Common myeloid progenitor, CD34-positive (primary cell): Measurements from ENCODE around the gene UBE2E2.

Experiments
- CTCF ChIA-PET: fragments of 350-600 bp; sonication (Branson Sonifier 250); formaldehyde crosslinking; loops from one replicate; lab custom pipeline; 2021; ENCODE audit warnings: antibody characterized with exemption; lab: Charles Lee
- POLR2A ChIA-PET: fragments of 350-600 bp; sonication (Branson Sonifier 250); formaldehyde crosslinking; loops from one replicate; lab custom pipeline; 2021; ENCODE audit warnings: antibody characterized with exemption; lab: Charles Lee
- DNase-seq, 3 donors: peaks; one replicate each; pipeline versions ENCODE4 v3.0.0 to v3.0.0-alpha.2; 2013
- H3K27ac ChIP-seq, 2 experiments: 1 replicate in 1 of 2; 2 replicates in 1 of 2; pipeline ENCODE4 v1.7.0; 2013; ENCODE audit warnings: inconsistent platforms in 2 of 2, low read length in 2 of 2, mild to moderate bottlenecking in 2 of 2, low read depth in 1 of 2, moderate library complexity in 1 of 2; ENCODE audit not compliant: severe bottlenecking in 2 of 2, insufficient read depth in 1 of 2, poor library complexity in 1 of 2
- H3K27me3 ChIP-seq, 5 experiments: replicated peaks in 2 of 5; 1 replicate in 3 of 5; 2 replicates in 2 of 5; pipeline versions ENCODE4 v1.6.1 to v1.7.0; 2013; ENCODE audit warnings: low read length in 4 of 5, mild to moderate bottlenecking in 2 of 5, moderate library complexity in 2 of 5, inconsistent platforms in 1 of 5; ENCODE audit not compliant: insufficient read depth in 5 of 5, control insufficient read depth in 4 of 5
- H3K36me3 ChIP-seq, 4 experiments: 1 replicate in 2 of 4; 2 replicates in 2 of 4; pipeline versions ENCODE4 v1.6.1 to v1.7.0; 2013; ENCODE audit warnings: low read length in 3 of 4, control low read depth in 1 of 4, mild to moderate bottlenecking in 1 of 4; ENCODE audit not compliant: control insufficient read depth in 4 of 4, insufficient read depth in 4 of 4
- H3K4me1 ChIP-seq, 4 experiments: 1 replicate in 3 of 4; 2 replicates in 1 of 4; pipeline versions ENCODE4 v1.6.1 to v1.7.1; 2013; ENCODE audit warnings: low read length in 3 of 4, mild to moderate bottlenecking in 3 of 4, control low read depth in 1 of 4, inconsistent platforms in 1 of 4, moderate library complexity in 1 of 4; ENCODE audit not compliant: control insufficient read depth in 4 of 4, insufficient read depth in 4 of 4; ENCODE audit errors: control extremely low read depth in 1 of 4
- H3K4me3 ChIP-seq, 7 experiments: 1 replicate in 4 of 7; 2 replicates in 3 of 7; pipeline versions ENCODE4 v1.5.1 to v1.7.0; 2013; ENCODE audit warnings: mild to moderate bottlenecking in 7 of 7, low read length in 6 of 7, moderate library complexity in 6 of 7, inconsistent platforms in 2 of 7, low read depth in 2 of 7, control low read depth in 1 of 7; ENCODE audit not compliant: insufficient read depth in 4 of 7, control insufficient read depth in 1 of 7; ENCODE audit errors: extremely low read depth in 1 of 7
- H3K9me3 ChIP-seq, 5 experiments: 1 replicate in 4 of 5; 2 replicates in 1 of 5; pipeline versions ENCODE4 v1.6.1 to v1.7.1; 2013; ENCODE audit warnings: low read length in 4 of 5, mild to moderate bottlenecking in 2 of 5, inconsistent platforms in 1 of 5, low read depth in 1 of 5, moderate library complexity in 1 of 5; ENCODE audit not compliant: control insufficient read depth in 4 of 5, insufficient read depth in 2 of 5; ENCODE audit errors: control extremely low read depth in 1 of 5
- WGBS: methylation state at CpG from one replicate; pipeline ENCODE4 v1.1.5; 2013; ENCODE audit not compliant: insufficient coverage; 5-methylcytosine and 5-hydroxymethylcytosine counted together

UBE2E2 gene

DNA sequence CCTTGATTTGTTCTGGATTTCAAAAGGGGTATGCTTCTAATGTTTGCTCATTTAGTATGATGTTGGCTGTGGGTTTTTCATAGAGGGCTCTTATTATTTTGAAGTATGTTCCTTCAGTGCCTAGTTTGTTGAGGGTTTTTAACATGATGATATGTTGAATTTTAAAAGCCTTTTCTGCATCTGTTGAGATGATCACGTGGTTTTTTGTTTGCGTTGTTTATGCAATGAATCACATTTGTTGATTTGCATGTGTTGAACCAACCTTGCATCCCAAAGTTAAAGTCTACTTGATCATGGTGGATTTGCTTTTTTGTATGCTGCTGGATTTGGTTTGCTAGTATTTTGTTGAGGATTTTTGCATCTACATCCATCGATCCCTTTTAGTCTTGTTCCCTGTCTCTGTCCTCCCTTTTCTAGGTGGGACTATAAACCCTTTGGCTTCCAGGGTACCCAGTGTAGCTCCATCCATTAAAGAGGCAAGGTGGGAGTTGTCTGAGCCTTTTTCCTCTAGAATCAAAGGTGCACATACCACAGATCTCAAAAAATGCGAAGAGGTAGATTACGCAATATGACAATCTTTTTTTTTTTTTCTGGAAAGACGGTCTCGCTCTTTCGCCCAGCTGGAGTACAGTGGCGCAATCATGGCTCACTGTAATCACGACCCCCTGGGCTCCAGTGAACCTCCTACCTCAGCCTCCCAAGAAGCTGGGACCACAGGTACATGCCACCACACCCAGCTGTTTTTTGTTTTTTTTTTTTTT is 381.0 kb downstream of the UBE2E2 start:
- POLR2A ChIA-PET, result interaction anchor here (0.6 kb wide), 1 partner anchor 205 kb away, joined by 3 read pairs; no protein-coding TSS in a partner anchor

DNA sequence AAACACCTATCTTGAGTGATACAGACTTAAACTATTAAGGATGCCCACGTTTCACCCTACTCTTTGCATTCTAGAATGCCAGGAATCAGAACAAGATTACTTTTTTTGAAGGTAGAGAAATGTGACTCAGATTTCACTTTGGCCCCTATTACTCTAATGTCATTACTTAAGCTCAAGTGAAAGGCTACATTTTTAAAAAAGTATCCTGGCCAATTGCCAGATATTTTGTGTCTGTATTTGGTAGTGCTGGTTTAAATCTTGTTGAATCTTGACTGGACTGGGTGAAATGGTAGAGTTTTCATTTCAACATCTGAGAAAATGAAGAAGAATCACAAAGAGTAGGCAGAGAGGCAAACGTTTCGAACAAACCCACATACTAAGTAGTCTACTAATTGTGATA is 384.4 kb downstream of the UBE2E2 start:
- Histone ChIP-seq H3K36me3 (no peaks in the 10 kb centered on the region), H3K4me1 (no peaks in the 10 kb centered on the region), H3K27me3 (no peaks in the 10 kb centered on the region), H3K9me3 (peaks cover 0 to 6% (median 0%) of the 10 kb centered on the region in 5 experiments), H3K27ac (no peak overlapping the region), H3K4me3 (no peak overlapping the region)
- DNase-seq, result no peak
- ChIA-PET POLR2A (no interaction called here), CTCF (no interaction called here)
- WGBS, result no CpG with 5 or more reads among the region's 3 CpGs

More for the DNA sequence above, 381.0 kb downstream of the UBE2E2 start:
- peaks cover 0 to 8% (median 0%) of the 10 kb centered on the region in 5 experiments for H3K9me3 ChIP-seq
- 93% methylated on average over 5 of the region's 10 CpGs for WGBS
- H3K27me3 ChIP-seq, result no peaks in the 10 kb centered on the region
- H3K27ac ChIP-seq, result no peak overlapping the region
- CTCF ChIA-PET, result no interaction called here
- H3K36me3 ChIP-seq, result no peaks in the 10 kb centered on the region
- no peak for DNase-seq
- H3K4me1 ChIP-seq, result no peaks in the 10 kb centered on the region
- no peak overlapping the region for H3K4me3 ChIP-seq

- WGBS, result 100% methylated on average over 2 of the region's 3 CpGs
Observed at GRCh38 chr3:23588547-23588946, 385.4 kb downstream of the UBE2E2 start.

DNA sequence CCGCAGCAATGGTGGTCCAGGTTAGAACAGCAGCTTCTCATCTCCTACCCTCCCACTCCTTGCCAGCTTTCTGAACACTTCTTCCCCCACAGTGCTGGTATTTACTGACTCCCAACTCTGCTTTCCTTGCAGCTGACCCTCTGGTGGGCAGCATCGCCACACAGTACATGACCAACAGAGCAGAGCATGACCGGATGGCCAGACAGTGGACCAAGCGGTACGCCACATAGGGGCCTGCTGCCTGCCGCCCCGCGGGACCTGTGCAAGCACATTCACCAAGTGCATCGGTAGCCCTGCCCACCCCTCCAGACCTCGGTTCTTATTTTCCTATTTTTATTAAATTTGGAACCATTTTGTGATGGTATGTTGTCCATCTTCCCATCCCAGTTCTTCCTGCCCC is 386.5 kb downstream of the UBE2E2 start:
- 88% methylated on average over 9 of the region's 10 CpGs for WGBS
- Histone ChIP-seq H3K27me3 (no peaks in the 10 kb centered on the region), H3K4me3 (no peak overlapping the region), H3K9me3 (no peaks in the 10 kb centered on the region), H3K4me1 (no peaks in the 10 kb centered on the region), H3K27ac (no peak overlapping the region), H3K36me3 (no peaks in the 10 kb centered on the region)
- ChIA-PET POLR2A (no interaction called here), CTCF (no interaction called here)
- DNase-seq, result no peak

More at GRCh38 chr3:23588547-23588946, 385.4 kb downstream of the UBE2E2 start:
- H3K27ac ChIP-seq, result no peak overlapping the region
- no peaks in the 10 kb centered on the region for H3K36me3 ChIP-seq
- H3K4me1 ChIP-seq, result no peaks in the 10 kb centered on the region
- CTCF ChIA-PET, result interaction anchor here (0.9 kb wide), 1 partner anchor 11 kb away, joined by 3 read pairs; no protein-coding TSS in a partner anchor
- H3K9me3 ChIP-seq, result peaks cover 0 to 6% (median 0%) of the 10 kb centered on the region in 5 experiments
- H3K4me3 ChIP-seq, result no peak overlapping the region
- POLR2A ChIA-PET, result no interaction called here
- H3K27me3 ChIP-seq, result no peaks in the 10 kb centered on the region
- DNase-seq, result no peak

- DNase-seq, result no peak
- CTCF ChIA-PET, result no interaction called here
- POLR2A ChIA-PET, result no interaction called here
- Histone ChIP-seq H3K36me3 (no peaks in the 10 kb centered on the region), H3K27me3 (no peaks in the 10 kb centered on the region), H3K4me1 (no peaks in the 10 kb centered on the region), H3K4me3 (no peak overlapping the region), H3K9me3 (no peaks in the 10 kb centered on the region), H3K27ac (no peak overlapping the region)
- WGBS, result 98% methylated on average over 5 of the region's 8 CpGs
Observed at GRCh38 chr3:23590424-23591273, 387.5 kb downstream of the UBE2E2 start.

GRCh38 chr3:23591374-23591773 is 388.2 kb downstream of the UBE2E2 start:
- Histone ChIP-seq H3K27ac (no peak overlapping the region), H3K4me1 (no peaks in the 10 kb centered on the region), H3K27me3 (no peaks in the 10 kb centered on the region), H3K9me3 (peaks cover 0 to under 1% (median 0%) of the 10 kb centered on the region in 5 experiments), H3K36me3 (no peaks in the 10 kb centered on the region), H3K4me3 (no peak overlapping the region)
- DNase-seq, result no peak
- ChIA-PET POLR2A (no interaction called here), CTCF (no interaction called here)
- no CpG with 5 or more reads among the region's 2 CpGs for WGBS
